GM19468 (cell line): ENCODE measurements around the gene TLE3.
"Not testable (repeated sequence)": the region's sequence is repeated elsewhere in the genome, so short reads cannot be mapped to it uniquely, and the experiment has no call there.

Experiments used
- ATAC-seq: cut with Tn5 transposase; IDR thresholded peaks from one replicate; pipeline ENCODE4 v1.9.1; 2021; ENCODE audit warnings: mild to moderate bottlenecking, moderate library complexity, moderate number of reproducible peaks; ENCODE audit not compliant: unreplicated experiment; ENCODE audit errors: extremely low read depth

Gene TLE3

DNA sequence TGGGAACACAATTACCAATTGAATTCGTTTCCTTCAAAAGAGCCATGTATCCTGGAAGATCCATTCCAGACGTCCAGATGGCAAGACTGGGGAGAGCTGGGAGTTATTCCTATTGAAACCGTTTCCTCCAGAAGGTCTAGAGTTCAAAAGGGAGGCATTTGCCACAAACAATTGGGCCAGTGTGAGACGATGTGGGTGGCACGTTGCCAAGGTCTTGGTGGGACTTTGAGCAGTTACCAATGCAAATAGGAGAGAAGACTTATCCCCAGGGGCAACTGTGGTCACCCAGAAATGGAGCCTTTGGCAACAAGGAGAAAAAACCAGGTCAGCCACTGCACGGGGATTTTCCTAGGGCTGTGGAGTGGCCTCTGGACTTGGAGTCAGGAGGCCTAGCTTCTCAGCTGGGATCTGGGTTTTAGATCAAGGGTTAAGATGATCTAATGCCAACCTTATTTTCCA is 29.6 kb upstream of the TLE3 start:
- no peak for ATAC-seq

- ATAC-seq, result no peak
Measured at GRCh38 chr15:70126362-70126761, 28.6 kb upstream of the TLE3 start.

- no peak for ATAC-seq
Measured at GRCh38 chr15:70125605-70126004, 27.9 kb upstream of the TLE3 start.

GRCh38 chr15:70121624-70122302 is 24.0 kb upstream of the TLE3 start:
- ATAC-seq, result no peak

DNA sequence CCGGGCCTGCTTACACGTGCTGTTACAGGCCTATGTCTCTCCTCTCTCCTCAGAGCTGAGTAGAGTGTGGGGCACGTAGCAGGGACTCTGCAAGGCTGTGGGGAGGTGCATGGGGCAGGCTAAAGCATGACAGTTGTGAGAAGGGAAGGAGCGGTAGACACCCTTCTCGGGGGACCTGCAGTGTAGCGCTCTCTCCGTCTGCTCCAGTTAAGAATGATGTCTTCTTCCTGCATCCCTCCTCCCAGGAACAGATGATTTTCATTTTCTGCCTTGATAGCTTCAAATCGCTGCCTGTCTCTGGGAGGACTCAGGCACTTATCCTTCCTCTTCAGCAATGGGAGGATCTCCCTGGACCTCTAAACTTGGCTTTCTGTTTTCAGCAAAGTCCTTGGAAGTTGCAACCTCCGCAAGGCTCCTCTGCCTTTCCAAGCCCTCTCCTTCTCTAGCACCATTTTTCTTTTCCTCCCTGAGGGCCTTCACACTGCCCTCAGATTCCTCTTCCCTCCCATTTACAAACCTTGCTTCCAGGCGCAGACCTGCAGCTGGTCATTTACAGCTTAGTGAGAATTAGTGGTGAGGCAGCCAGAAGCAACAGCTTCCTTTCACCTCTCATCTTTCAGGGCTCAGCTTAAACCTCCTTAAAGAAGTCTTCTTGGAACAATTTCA is 23.4 kb upstream of the TLE3 start:
- ATAC-seq, result no peak

GRCh38 chr15:70119911-70120508 is 22.3 kb upstream of the TLE3 start:
- no peak for ATAC-seq

DNA sequence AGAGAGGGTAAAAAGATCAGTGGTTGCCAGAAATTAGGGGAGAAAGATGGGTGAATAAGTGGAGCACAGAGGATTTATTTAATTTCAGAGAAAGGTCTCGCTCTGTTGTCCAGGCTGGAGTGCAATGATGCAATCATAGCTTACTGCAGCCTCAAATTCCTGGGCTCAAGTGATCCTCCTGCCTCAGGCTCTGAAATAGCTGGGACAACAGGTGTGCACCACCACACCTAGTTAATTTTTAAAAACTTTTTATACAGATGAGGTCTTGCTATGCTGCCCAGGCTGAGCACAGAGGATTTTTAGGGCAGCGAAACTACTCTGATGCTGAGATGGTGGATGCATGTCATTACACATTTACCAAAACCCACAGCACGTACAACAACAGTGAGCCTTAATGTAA is 20.9 kb upstream of the TLE3 start:
- ATAC-seq, result no peak

DNA sequence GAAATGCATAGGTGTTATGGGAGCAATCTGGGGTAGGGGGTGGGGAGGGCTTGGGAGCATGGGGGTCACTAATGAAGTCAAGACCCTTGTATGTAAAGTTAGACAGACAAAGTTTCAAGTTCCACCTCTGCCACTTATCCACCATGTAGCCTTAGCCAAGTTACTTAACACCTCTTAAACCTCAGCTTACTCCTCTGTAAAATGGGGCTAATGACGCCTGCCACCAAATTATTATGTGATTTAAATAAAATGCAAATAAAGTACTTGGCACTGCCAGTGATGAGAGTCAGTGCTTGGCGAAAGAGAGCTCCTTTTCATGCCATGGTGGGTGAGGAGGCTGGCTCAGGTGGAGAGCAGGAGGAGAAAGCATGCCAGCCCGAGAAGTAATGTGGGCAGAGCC is 18.6 kb upstream of the TLE3 start:
- ATAC-seq, result no peak

DNA sequence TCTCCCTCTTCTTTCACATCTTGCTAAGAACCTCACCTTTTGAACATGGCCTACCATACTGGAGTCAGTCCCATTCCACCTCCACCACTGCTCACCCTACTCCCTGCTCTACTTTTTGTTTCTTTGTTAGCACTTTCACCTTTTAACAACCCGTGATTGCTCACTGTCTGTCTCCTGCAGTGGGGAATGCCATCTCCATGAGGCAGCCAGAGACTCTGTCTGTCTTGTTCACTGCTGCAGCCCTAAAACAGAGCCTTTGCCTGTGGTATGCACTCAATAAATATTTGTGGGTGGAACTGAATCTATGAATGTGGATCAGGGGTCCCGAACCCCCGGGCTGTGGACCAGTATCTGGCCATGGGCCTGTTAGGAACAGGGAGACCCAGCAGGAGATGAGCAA is 16.5 kb upstream of the TLE3 start:
- ATAC-seq, result no peak

GRCh38 chr15:70113304-70113700 is 15.6 kb upstream of the TLE3 start:
- ATAC-seq, result no peak

- not testable (repeated sequence) for ATAC-seq
Measured at GRCh38 chr15:70112572-70113303, 15.0 kb upstream of the TLE3 start.

DNA sequence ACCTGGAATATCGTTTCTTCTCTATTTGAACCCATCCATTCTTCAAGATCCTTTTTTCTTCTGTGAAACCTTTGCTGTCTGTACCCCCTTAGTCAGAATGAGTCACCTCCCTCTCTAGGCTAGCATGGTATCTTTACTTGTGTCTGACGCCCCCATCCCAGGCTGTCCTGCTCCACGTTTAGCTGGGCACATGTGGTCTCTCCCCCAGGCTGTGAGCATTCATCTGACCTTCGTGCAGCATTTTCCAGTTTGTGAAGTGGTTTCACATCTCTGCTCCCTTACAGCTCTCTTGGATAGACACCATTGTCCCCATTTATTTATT is 14.3 kb upstream of the TLE3 start:
- ATAC-seq, result no peak

DNA sequence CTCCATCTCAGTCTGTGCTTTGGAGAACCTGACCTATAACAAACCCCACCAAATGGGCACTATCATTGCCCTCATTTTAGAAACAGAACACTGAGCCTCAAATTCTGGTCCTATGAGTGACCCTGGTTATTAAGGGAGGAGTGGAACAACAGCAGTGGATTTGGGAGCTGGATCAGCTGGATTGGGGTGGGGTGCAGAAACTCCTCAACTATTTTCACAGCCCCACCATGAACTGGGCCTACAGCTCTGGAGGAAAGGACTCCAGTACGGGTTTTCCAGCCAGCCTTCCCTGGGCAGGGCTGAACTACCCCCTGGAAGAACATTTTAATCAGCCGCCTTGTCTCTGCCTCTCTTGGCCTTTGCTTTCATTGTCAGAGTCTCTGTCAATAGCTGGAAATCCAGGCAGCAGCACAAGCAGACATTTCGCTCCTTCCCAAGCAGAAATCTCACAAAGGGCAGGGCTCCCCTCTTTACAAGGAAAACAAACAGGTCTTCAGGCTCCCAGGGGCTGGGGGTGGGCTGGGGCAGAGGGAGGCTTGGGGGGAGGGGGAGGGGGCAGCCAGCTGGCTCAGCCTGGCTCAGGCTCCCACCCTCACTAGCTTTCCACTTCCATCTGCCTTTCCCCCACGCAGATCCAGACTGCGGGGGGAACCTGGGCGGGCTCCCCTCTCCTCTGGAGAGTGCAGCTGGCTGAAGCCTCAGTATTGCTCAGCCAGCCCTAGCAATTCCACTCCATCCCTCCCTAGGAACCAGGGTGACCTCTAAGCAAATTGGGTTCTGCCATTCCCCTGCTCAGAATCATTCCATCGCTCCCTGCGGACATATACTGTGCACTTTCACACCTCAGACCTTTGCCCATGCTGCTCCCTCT is 13.7 kb upstream of the TLE3 start:
- ATAC-seq, result no peak

DNA sequence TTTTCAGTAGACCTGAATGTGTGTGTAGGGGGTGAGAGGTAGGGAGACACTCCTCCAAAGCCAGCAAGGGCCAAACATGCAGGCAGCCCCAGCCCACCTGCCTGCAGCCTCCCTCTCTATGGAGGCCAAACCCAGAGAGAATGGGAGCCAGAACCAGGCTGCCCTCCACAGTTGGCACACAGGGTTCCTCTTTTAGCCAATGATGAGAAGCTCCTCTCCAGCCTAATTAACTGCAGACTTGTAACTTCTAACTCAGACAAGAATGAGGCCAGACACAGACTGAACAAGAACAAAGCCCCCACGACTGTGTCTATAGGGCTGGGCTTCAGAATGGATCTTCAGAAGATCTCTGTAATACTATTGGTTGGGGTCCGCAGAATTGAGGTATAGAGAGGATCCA is 12.3 kb upstream of the TLE3 start:
- ATAC-seq, result no peak

GRCh38 chr15:70109531-70109930 is 11.8 kb upstream of the TLE3 start:
- ATAC-seq, result no peak

GRCh38 chr15:70103880-70104626 is 6.3 kb upstream of the TLE3 start:
- no peak for ATAC-seq

DNA sequence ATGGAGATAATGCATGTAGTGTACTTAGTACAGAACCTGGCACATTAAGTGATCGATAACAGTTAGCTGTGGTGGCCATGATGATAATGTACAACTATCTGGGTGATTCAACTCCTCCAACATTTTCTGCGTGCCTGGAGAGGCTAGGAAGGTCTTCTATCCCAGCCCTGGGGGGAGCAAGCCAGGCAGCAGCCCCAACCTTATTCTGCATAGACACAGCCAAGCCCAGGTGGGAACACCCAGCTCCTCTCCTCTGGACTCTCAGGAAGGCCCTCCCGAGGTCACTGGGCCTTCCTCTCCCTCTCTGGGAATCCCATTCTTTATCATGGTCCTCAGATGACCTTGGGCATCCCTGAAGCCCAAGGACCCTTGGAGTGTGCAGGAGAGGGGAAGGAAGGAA is 5.1 kb upstream of the TLE3 start:
- no peak for ATAC-seq

GRCh38 chr15:70101459-70102113 is 3.9 kb upstream of the TLE3 start:
- no peak for ATAC-seq
